Measurements from ENCODE around the gene GOLGA6C.
A peak's percentile ranks its signal among the peaks of the same experiment; 100 is the strongest.
"Not testable (repeated sequence)": the region's sequence is repeated elsewhere in the genome, so short reads cannot be mapped to it uniquely, and the experiment has no call there.

GOLGA6C gene, protein sequence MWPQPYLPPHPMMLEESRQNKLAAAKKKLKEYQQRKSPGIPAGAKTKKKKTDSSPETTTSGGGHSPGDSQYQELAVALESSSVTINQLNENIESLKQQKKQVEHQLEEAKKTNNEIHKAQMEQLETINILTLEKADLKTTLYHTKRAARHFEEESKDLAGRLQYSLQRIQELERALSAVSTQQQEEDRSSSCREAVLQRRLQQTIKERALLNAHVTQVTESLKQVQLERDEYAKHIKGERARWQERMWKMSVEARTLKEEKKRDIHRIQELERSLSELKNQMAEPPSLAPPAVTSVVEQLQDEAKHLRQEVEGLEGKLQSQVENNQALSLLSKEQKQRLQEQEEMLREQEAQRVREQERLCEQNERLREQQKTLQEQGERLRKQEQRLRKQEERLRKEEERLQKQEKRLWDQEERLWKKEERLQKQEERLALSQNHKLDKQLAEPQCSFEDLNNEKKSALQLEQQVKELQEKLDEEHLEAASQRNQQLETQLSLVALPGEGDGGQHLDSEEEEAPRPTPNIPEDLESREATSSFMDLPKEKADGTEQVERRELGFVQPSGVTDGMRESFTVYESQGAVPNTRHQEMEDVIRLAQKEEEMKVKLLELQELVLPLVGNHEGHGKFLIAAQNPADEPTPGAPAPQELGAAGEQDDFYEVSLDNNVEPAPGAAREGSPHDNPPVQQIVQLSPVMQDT

GRCh38 chr15:75258034-75258433 is at the start of gene GOLGA6C:
Gene GOLGA6C, plus strand, starts transcription at chr15:75258334. Its CDS starts 265 bp downstream, at chr15:75258599.
- not testable (repeated sequence) for DNase-seq (ENCODE audit: low read depth); H3K9me3 ChIP-seq (ENCODE audit: control insufficient read depth, low read length); H3K4me3 ChIP-seq (ENCODE audit: low read length); H3K36me3 ChIP-seq (ENCODE audit: control insufficient read depth, insufficient read depth, low read length, severe bottlenecking); H3K27me3 ChIP-seq (replicated peaks; ENCODE audit: control insufficient read depth, insufficient read depth, low read length); H3K9ac ChIP-seq (ENCODE audit: low read length); H3K4me1 ChIP-seq (ENCODE audit: control insufficient read depth, insufficient read depth, low read length)

GRCh38 chr15:75208501-75209288 is 49.4 kb upstream of the GOLGA6C start:
- no peak for DNase-seq (ENCODE audit: low read depth)
- Histone ChIP-seq H3K4me3 (ENCODE audit: low read length) (no peak overlapping the region), H3K4me1 (ENCODE audit: control insufficient read depth, insufficient read depth, low read length) (peaks cover 23% of the 10 kb centered on the region), H3K9me3 (ENCODE audit: control insufficient read depth, low read length) (no peaks in the 10 kb centered on the region), H3K27me3 (replicated peaks; ENCODE audit: control insufficient read depth, insufficient read depth, low read length) (no peaks in the 10 kb centered on the region), H3K9ac (ENCODE audit: low read length) (no peak overlapping the region), H3K36me3 (ENCODE audit: control insufficient read depth, insufficient read depth, low read length, severe bottlenecking) (peaks cover 72% of the 10 kb centered on the region)

DNA sequence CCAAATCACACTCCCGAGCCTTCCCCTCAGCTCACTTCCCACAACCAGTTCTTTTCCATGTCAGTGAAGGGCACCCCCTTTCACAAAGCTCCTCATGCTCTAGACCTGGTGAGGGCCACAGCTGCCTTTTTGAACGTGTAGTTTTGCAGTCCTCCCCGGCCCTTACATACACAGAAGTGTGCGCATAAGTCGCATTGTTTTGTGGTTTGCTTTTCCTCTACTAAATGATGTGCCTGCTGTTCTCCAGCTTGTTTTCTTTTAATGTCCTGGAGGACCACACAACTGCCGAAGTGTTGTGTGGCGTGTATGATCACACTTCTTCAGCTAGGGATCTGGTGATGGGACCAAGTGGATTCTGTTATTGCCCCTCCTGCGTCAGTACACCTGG is 48.9 kb upstream of the GOLGA6C start:
- DNase-seq (ENCODE audit: low read depth) = no peak

GRCh38 chr15:75210811-75211230 is 47.3 kb upstream of the GOLGA6C start:
- Histone ChIP-seq H3K9me3 (ENCODE audit: control insufficient read depth, low read length) (no peaks in the 10 kb centered on the region), H3K27me3 (replicated peaks; ENCODE audit: control insufficient read depth, insufficient read depth, low read length) (no peaks in the 10 kb centered on the region), H3K36me3 (ENCODE audit: control insufficient read depth, insufficient read depth, low read length, severe bottlenecking) (peaks cover 72% of the 10 kb centered on the region), H3K4me3 (ENCODE audit: low read length) (no peak overlapping the region), H3K9ac (ENCODE audit: low read length) (no peak overlapping the region), H3K4me1 (ENCODE audit: control insufficient read depth, insufficient read depth, low read length) (peaks cover 7% of the 10 kb centered on the region)
- DNase-seq (ENCODE audit: low read depth) = no peak

More for the DNA sequence above, 48.9 kb upstream of the GOLGA6C start:
- Histone ChIP-seq H3K4me3 (ENCODE audit: low read length) (no peak overlapping the region), H3K9me3 (ENCODE audit: control insufficient read depth, low read length) (no peaks in the 10 kb centered on the region), H3K9ac (ENCODE audit: low read length) (no peak overlapping the region), H3K36me3 (ENCODE audit: control insufficient read depth, insufficient read depth, low read length, severe bottlenecking) (peaks cover 72% of the 10 kb centered on the region), H3K27me3 (replicated peaks; ENCODE audit: control insufficient read depth, insufficient read depth, low read length) (no peaks in the 10 kb centered on the region), H3K4me1 (ENCODE audit: control insufficient read depth, insufficient read depth, low read length) (peaks cover 17% of the 10 kb centered on the region)

DNA sequence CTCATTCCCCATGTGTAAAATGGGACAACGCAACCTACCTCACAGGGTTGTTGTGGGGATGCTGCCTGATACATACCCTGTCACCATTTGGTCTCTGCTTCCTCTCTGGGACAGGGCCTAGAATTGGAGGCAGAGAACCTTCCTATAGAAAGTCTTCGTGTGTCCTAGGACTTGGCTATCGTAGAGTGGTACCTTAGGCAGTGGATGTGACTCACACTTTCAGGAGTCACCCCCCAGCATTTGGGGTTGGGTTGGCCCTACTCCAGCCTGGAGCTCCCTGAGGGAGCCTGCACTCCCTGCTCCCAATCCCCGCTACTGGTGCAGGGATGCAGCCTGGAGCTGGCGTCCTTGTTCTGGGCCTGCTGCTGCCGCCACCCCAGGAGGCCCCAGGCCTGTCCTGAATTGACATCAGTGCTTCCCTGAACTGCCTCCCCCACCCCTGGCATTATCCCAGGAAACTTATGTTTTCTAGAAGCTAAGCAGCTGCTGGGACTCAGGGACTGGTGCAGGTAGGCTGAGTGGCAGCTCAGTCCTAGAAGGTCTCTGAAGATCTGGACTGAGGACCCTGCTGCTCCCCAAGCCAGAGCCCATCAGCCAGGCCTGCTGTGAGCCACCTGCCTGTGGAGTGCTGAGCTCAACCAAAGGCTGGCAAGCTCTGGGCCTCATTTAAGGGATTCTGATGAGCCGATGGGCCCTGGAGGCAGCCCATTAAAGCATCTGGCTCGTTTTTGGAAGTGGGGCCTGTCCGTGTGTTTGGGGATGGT is 46.5 kb upstream of the GOLGA6C start:
- H3K4me1 ChIP-seq (ENCODE audit: control insufficient read depth, insufficient read depth, low read length) = peaks cover 7% of the 10 kb centered on the region
- H3K27me3 ChIP-seq (replicated peaks; ENCODE audit: control insufficient read depth, insufficient read depth, low read length) = no peaks in the 10 kb centered on the region
- peak overlapping the region; percentile 34 for H3K9ac ChIP-seq (ENCODE audit: low read length)
- H3K4me3 ChIP-seq (ENCODE audit: low read length) = no peak overlapping the region
- H3K9me3 ChIP-seq (ENCODE audit: control insufficient read depth, low read length) = no peaks in the 10 kb centered on the region
- H3K36me3 ChIP-seq (ENCODE audit: control insufficient read depth, insufficient read depth, low read length, severe bottlenecking) = peaks cover 65% of the 10 kb centered on the region
- peak; percentile 11 for DNase-seq (ENCODE audit: low read depth)

DNA sequence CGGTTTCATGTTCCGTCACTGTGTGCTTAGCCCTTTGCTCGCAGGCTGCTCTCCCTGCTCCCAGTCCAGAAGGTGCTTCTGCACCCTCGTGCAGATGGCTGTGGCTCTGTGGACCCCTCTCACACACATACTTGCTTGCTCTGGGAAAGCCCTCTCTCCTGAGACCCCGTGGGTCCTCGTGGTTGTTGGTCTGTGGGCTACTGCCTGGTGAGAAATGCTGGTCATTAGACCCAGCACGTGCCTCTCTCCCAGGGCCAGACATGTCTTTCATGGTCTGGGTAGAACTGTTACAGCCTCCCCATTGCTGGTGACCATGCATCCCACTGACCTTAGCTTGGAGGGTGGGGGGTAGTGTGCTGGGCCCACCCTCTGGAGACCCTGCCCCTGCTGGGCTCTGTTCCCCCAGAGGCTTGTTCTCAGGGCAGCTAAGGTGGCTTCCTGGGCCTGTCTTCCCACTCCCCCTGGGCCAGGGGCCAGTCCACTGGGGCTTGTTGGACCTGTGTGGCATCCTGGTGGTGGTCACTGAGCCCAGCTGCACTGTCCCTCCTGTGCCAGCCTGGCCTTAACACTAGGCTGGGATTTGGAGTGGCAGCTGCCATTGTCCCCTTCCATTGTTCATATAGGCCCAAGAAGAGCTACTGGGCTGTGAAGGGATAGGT is 45.8 kb upstream of the GOLGA6C start:
- peaks cover 59% of the 10 kb centered on the region for H3K36me3 ChIP-seq (ENCODE audit: control insufficient read depth, insufficient read depth, low read length, severe bottlenecking)

GRCh38 chr15:75213212-75213767 is 44.8 kb upstream of the GOLGA6C start:
- H3K9me3 ChIP-seq (ENCODE audit: control insufficient read depth, low read length) = no peaks in the 10 kb centered on the region
- H3K9ac ChIP-seq (ENCODE audit: low read length) = no peak overlapping the region
- H3K4me1 ChIP-seq (ENCODE audit: control insufficient read depth, insufficient read depth, low read length) = peaks cover 7% of the 10 kb centered on the region
- H3K36me3 ChIP-seq (ENCODE audit: control insufficient read depth, insufficient read depth, low read length, severe bottlenecking) = peaks cover 50% of the 10 kb centered on the region
- DNase-seq (ENCODE audit: low read depth) = no peak
- H3K4me3 ChIP-seq (ENCODE audit: low read length) = no peak overlapping the region
- no peaks in the 10 kb centered on the region for H3K27me3 ChIP-seq (replicated peaks; ENCODE audit: control insufficient read depth, insufficient read depth, low read length)

More for the DNA sequence above, 45.8 kb upstream of the GOLGA6C start:
- no peak for DNase-seq (ENCODE audit: low read depth)
- Histone ChIP-seq H3K9me3 (ENCODE audit: control insufficient read depth, low read length) (no peaks in the 10 kb centered on the region), H3K27me3 (replicated peaks; ENCODE audit: control insufficient read depth, insufficient read depth, low read length) (no peaks in the 10 kb centered on the region), H3K4me3 (ENCODE audit: low read length) (no peak overlapping the region), H3K4me1 (ENCODE audit: control insufficient read depth, insufficient read depth, low read length) (peaks cover 7% of the 10 kb centered on the region), H3K9ac (ENCODE audit: low read length) (peak overlapping the region; percentile 29)

DNA sequence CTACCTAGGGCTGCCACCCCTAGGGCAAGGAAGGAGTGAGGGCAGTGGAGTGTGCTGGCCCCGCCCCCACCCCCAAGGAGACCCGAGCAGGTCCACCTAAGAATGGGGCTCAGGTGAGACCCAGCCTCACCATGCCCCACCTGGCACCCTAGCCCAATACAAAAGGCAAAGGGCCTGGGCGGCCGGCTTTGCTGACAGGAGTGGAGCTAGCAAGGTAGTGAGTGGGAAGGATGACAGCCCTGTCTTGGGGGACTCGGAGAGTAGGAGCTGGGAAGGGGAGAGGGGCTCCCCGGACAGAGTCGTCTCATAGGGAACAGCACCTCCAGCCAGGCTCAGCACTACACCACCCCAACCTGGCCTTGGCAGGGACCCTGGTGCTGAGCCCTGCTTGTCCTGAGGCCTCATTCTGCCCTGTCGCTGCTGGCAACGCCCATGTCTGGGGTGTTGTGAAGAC is 44.3 kb upstream of the GOLGA6C start:
- peaks cover 7% of the 10 kb centered on the region for H3K4me1 ChIP-seq (ENCODE audit: control insufficient read depth, insufficient read depth, low read length)
- no peak for DNase-seq (ENCODE audit: low read depth)
- H3K36me3 ChIP-seq (ENCODE audit: control insufficient read depth, insufficient read depth, low read length, severe bottlenecking) = peaks cover 45% of the 10 kb centered on the region
- no peak overlapping the region for H3K4me3 ChIP-seq (ENCODE audit: low read length)
- H3K9ac ChIP-seq (ENCODE audit: low read length) = no peak overlapping the region
- H3K9me3 ChIP-seq (ENCODE audit: control insufficient read depth, low read length) = no peaks in the 10 kb centered on the region
- H3K27me3 ChIP-seq (replicated peaks; ENCODE audit: control insufficient read depth, insufficient read depth, low read length) = no peaks in the 10 kb centered on the region

DNA sequence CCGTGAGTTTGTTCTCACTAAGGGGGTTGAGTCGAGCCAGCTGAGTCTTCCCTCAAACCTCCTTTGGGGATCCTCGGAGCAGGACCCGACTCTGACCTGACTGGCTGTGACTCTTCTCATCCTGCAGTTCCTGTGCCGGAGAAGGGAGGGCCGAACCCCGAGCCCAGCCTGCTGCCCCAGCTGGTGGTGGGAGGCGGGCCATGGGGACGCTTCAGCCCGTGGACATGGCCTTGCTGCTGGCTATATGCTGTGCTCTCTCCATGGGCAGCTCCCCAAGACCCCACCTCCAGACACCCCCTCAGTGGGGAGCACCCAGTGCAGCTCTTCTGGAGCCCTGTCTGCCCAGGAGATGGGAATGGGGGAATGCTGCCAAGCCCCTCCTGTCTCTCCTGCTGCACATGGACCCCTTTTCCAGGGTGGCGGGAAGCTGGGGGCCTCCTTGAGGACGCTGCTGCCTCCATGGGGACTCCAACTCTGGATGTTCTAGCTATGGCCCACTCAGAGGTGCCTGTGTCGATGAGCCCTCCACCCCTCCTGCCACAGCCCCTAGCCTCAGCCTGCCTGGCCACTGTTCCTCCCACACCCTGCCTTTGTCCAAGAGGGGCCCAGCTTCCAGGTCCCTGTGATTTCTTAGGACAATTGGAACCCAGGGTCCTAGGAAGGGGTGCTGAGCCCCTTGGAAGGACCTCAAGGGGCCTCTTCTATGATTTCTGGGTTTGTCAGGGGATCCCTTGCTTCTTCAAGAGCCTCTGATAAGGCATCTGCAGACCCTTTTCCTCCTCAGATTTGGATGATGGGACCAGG is 43.6 kb upstream of the GOLGA6C start:
- H3K36me3 ChIP-seq (ENCODE audit: control insufficient read depth, insufficient read depth, low read length, severe bottlenecking) = peaks cover 38% of the 10 kb centered on the region
- H3K27me3 ChIP-seq (replicated peaks; ENCODE audit: control insufficient read depth, insufficient read depth, low read length) = no peaks in the 10 kb centered on the region
- DNase-seq (ENCODE audit: low read depth) = no peak
- peaks cover 7% of the 10 kb centered on the region for H3K4me1 ChIP-seq (ENCODE audit: control insufficient read depth, insufficient read depth, low read length)
- H3K4me3 ChIP-seq (ENCODE audit: low read length) = no peak overlapping the region
- no peaks in the 10 kb centered on the region for H3K9me3 ChIP-seq (ENCODE audit: control insufficient read depth, low read length)
- H3K9ac ChIP-seq (ENCODE audit: low read length) = no peak overlapping the region
